Aorta (tissue), 5 donors: Measurements from ENCODE around the gene HAND2. TPM values are rescaled to one million over a fixed set of nuclear protein-coding genes. Genes with fewer than 3 reads are reported as not detected.

ENCODE experiments used
- ATAC-seq: fragments of 200-7000 bp; cut with Tn5 transposase; one replicate; pipeline ENCODE4 v1.9.1; 2022; ENCODE audit warnings: moderate library complexity; ENCODE audit not compliant: low FRiP score
- DNase-seq, 2 donors: peaks; one replicate each; pipeline ENCODE4 v3.0.0-alpha.2; 2020
- H3K27ac ChIP-seq, 2 donors: one replicate each; pipeline ENCODE4 v1.5.1; 2013; ENCODE audit warnings: low read length in 2 of 2, mild to moderate bottlenecking in 2 of 2, moderate library complexity in 2 of 2, control low read depth in 1 of 2, inconsistent platforms in 1 of 2, low read depth in 1 of 2
- H3K27me3 ChIP-seq, 2 donors: one replicate each; pipeline ENCODE4 v1.6.1; 2013; ENCODE audit warnings: control low read depth in 1 of 2, low read length in 1 of 2, mild to moderate bottlenecking in 1 of 2, moderate library complexity in 1 of 2; ENCODE audit not compliant: insufficient read depth in 2 of 2, control insufficient read depth in 1 of 2
- H3K36me3 ChIP-seq, 2 donors: one replicate each; pipeline ENCODE4 v1.6.1; 2013; ENCODE audit warnings: control low read depth in 1 of 2, low read length in 1 of 2, mild to moderate bottlenecking in 1 of 2; ENCODE audit not compliant: insufficient read depth in 2 of 2, control insufficient read depth in 1 of 2
- H3K4me1 ChIP-seq, 2 donors: one replicate each; pipeline ENCODE4 v1.6.1; 2013; ENCODE audit warnings: low read length in 2 of 2, control low read depth in 1 of 2, mild to moderate bottlenecking in 1 of 2, moderate library complexity in 1 of 2; ENCODE audit not compliant: insufficient read depth in 2 of 2, control insufficient read depth in 1 of 2
- H3K4me3 ChIP-seq, 2 donors: one replicate each; pipeline ENCODE4 v1.5.1; 2013; ENCODE audit warnings: low read length in 2 of 2, control low read depth in 1 of 2, mild to moderate bottlenecking in 1 of 2
- H3K9me3 ChIP-seq: one replicate; pipeline ENCODE4 v1.6.1; 2013; ENCODE audit warnings: mild to moderate bottlenecking, low read length; ENCODE audit not compliant: control insufficient read depth
- WGBS, 2 donors: extraction: QIAGEN DNeasy Blood & Tissue Kit; methylation state at CpG; one replicate each; pipeline ENCODE4 v1.1.7; 2013; 5-methylcytosine and 5-hydroxymethylcytosine counted together
- intact Hi-C, 2 donors: fragments of 100-400 bp; cut with DNase I; formaldehyde crosslinking; loops; one replicate each; pipeline versions ENCODE4 v1.14.2 to v1.15.0; 2022
- long read RNA-seq, 2 donors: library from polyadenylated mRNA; unstranded; transcript quantifications; one replicate each; pipeline ENCODE4 v2.0.0, GENCODE V29; 2020 to 2021
- polyA plus RNA-seq, 2 donors: library from polyadenylated mRNA; stranded (reverse); fragments of 200-250 nt; gene quantifications; one replicate each; pipeline ENCODE4 v1.2.3, GENCODE V29; 2013
- total RNA-seq, 2 donors: library from RNA; stranded (reverse); fragmentation: NEBNext Ultra II Directional; extraction: Animal tissue kit (Norgen Biotek cat#: 25700); gene quantifications; one replicate each; pipeline ENCODE4 v1.2.1, GENCODE V29; 2021
- donor health status: healthy with polysubstance abuse.
- donor health status: Bipolar disorder and iron deficiency.
- donor health status: DM: no; HTN: no; CAD: no.
- donor health status: DM: no; HTN: no; CAD: no.
- donor health status: DM: yes; HTN: yes; CAD: no.

Gene HAND2
- 10 to 100 TPM in 1 of 2 donors, 1 to 10 TPM in 1; 5.2 to 19.5 TPM for total RNA-seq
- polyA plus RNA-seq: 10 to 100 TPM; 17.0 to 36.7 TPM
- long read RNA-seq, donor 1, partial matches to known transcripts: 0 of 6 reads
- long read RNA-seq, donor 1, other reads (novel, unspliced or antisense): 2 of 6 reads
- long read RNA-seq, donor 2, transcript HAND2-201 (2 exons, 2,780 nt): major isoform, 9 of 10 reads
- long read RNA-seq, donor 2, partial matches to known transcripts: 1 of 10 reads
- long read RNA-seq, donor 2, other reads (novel, unspliced or antisense): 0 of 10 reads

- WGBS, 2 donors: 1% methylated on average over 59 to 81 of the region's 81 CpGs
- H3K36me3 ChIP-seq: no peaks in the 10 kb centered on the region
- H3K27ac ChIP-seq: peak within 1 kb of the TSS; percentile 95 to 99
- intact Hi-C loops: loop anchor here in 1 of 2 donors (5.0 kb wide), 2 partner anchors 58 to 218 kb away; no protein-coding TSS in a partner anchor
- ATAC-seq (peak; percentile 17), DNase-seq (peak; percentile 82 to 84)
- H3K27me3 ChIP-seq: no peaks in the 10 kb centered on the region
- H3K9me3 ChIP-seq: no peaks in the 10 kb centered on the region
- H3K4me1 ChIP-seq: no peaks in the 10 kb centered on the region
- peak within 1 kb of the TSS; percentile 86 to 97 for H3K4me3 ChIP-seq
Observed at GRCh38 chr4:173529477-173530325, at the start of gene HAND2. Gene HAND2 (minus strand): TSS chr4:173530229. CDS start chr4:173529289, 940 bp downstream.

DNA sequence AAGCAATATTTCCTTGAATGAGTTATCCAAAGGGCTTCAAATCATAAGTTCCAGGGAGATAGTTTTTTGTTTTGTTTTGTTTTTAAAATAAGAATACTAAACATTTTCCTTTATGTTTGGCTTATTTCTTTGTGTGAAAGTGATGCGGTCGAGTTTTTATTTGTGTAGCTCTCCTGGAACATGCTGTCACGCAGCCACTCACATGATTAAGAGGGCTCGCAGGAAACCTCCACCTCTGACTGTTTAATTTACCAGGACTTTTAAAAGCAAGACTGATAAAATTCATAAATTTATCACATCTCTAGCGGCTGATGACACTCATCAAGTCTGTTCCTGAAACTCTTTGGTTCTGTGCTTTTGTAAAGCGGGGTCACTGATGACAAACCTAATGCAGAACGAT is 48.9 kb upstream of the HAND2 start:
- Histone ChIP-seq H3K27ac (no peak overlapping the region), H3K9me3 (no peaks in the 10 kb centered on the region), H3K36me3 (no peaks in the 10 kb centered on the region), H3K4me3 (no peak overlapping the region), H3K27me3 (no peaks in the 10 kb centered on the region), H3K4me1 (no peaks in the 10 kb centered on the region)
- 89 to 92% methylated on average over 7 of the region's 7 CpGs for WGBS, 2 donors
- no peak for DNase-seq
- intact Hi-C loops: no loop called here
- no peak for ATAC-seq

DNA sequence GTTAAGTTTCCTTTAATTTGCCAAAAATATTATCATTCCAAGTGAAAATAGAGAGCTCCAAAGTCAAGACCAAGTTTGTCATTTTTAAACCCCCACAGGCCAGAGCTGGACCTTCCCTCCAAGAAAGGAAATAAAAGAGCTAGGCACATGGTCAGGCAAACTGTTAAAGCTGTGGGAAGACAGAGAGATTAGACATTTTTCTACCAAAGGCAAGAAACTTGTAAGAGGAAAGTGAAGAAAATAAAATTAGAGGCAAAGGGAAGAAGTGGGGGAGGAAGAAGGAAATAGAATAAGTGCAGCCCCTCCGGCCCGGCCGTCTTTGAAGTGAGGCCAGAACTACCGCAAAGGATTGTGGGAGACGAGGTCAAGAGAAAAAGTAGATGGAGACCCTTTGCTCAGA is 47.9 kb upstream of the HAND2 start:
- WGBS, 2 donors: 90 to 91% methylated on average over 5 of the region's 5 CpGs
- DNase-seq (no peak), ATAC-seq (no peak)
- Histone ChIP-seq H3K27me3 (no peaks in the 10 kb centered on the region), H3K36me3 (no peaks in the 10 kb centered on the region), H3K9me3 (peaks cover 2% of the 10 kb centered on the region), H3K4me3 (no peak overlapping the region), H3K4me1 (no peaks in the 10 kb centered on the region), H3K27ac (no peak overlapping the region)
- intact Hi-C loops: no loop called here

DNA sequence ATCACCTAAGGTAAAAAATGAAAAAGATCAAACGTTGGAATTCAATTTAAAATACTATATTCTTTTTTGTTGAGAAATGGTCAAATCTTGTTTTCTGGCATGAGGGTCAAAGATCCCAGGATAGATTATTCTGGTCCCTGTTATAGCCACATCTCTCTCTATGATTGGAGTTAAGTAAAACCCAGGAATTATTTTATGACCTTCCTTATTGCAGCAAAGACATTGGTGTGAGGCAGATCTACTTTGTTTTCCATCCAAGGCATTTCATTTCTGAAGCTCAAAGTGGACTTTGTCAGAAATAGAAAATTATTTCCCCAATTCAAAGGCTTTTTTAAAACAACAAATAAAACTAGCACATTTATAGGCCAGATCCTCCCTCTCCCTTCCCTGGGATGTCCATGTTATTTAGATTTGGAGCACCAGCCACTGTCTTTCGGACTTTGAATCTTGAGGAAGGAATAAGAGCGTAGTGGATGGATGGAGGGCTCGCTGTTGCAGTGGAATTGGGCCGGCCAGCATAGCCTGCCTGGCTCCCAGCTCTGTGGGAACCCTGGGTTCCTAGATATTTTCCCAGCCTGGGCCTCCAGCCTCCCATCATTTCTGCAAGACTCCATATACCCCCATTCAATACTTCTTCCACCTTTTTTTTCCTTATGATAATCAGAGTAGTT is 45.6 kb upstream of the HAND2 start:
- ATAC-seq: no peak
- Histone ChIP-seq H3K27ac (no peak overlapping the region), H3K9me3 (peaks cover 2% of the 10 kb centered on the region), H3K4me3 (no peak overlapping the region), H3K36me3 (no peaks in the 10 kb centered on the region), H3K4me1 (no peaks in the 10 kb centered on the region), H3K27me3 (no peaks in the 10 kb centered on the region)
- no peak for DNase-seq
- WGBS, 2 donors: 85 to 97% methylated on average over 5 of the region's 5 CpGs
- intact Hi-C loops: no loop called here

DNA sequence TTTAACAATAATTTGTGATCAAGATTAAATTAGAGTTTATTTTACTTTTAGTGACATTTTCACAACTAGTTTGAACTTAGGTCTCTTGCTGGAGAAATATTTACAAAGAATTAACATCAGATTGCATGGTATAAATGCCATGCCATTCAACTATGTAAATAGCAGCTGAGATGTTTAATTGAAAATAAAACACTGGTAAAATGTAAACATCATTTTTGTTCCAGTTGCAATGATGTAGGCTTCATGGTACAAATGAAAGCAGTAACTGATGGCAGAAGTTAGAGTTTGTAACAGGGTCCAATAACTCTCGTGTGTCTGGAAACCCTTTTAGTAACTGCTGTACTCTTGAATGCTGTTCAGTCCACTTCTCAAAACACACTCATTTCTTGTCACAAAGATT is 43.7 kb upstream of the HAND2 start:
- Histone ChIP-seq H3K27ac (no peak overlapping the region), H3K9me3 (peaks cover 2% of the 10 kb centered on the region), H3K4me1 (no peaks in the 10 kb centered on the region), H3K27me3 (no peaks in the 10 kb centered on the region), H3K36me3 (no peaks in the 10 kb centered on the region), H3K4me3 (no peak overlapping the region)
- DNase-seq (no peak), ATAC-seq (no peak)
- intact Hi-C loops: no loop called here
- 59 to 78% methylated on average over 1 of the region's 1 CpG for WGBS, 2 donors

- Histone ChIP-seq H3K4me3 (no peak overlapping the region), H3K27ac (no peak overlapping the region), H3K4me1 (no peaks in the 10 kb centered on the region), H3K9me3 (peaks cover 2% of the 10 kb centered on the region), H3K36me3 (no peaks in the 10 kb centered on the region), H3K27me3 (no peaks in the 10 kb centered on the region)
- intact Hi-C loops: no loop called here
- no peak for ATAC-seq
- 56 to 66% methylated on average over 4 of the region's 4 CpGs for WGBS, 2 donors
- no peak for DNase-seq
Observed at GRCh38 chr4:173573286-173573685, 43.3 kb upstream of the HAND2 start.

DNA sequence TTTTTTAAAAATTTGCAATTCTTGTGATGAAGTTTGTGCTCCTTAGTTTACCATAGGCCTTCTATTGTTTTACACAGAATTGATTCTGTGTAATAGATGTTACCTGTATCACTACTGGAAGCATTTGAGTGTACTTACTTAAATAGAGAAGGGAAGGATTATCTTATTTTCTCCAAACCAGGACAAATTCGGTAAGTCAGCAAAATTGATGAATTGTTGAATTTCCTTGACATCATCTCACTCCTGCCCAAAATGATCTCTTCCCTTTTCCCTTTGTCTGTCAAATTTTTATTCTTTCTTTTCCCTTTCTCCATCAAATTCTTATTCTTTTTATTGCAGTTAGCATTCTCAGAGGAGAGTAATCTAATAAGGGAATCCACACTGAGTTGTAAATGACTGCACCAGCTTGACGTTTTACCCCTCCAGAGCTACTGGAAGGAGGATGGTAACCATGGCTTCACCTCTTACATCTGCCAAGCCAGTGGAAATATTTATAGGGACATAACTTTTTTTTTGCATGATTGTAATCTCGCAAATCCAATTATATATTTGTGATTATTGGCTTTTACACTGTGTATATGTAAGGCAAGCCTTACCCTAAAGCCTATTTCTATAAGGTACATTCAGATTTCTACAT is 42.6 kb upstream of the HAND2 start:
- no peak for ATAC-seq
- no peak overlapping the region for H3K27ac ChIP-seq
- H3K36me3 ChIP-seq: no peaks in the 10 kb centered on the region
- intact Hi-C loops: no loop called here
- DNase-seq: no peak
- peaks cover 2% of the 10 kb centered on the region for H3K9me3 ChIP-seq
- no peaks in the 10 kb centered on the region for H3K27me3 ChIP-seq
- no peaks in the 10 kb centered on the region for H3K4me1 ChIP-seq
- WGBS, 2 donors: 68 to 73% methylated on average over 3 of the region's 3 CpGs
- no peak overlapping the region for H3K4me3 ChIP-seq

GRCh38 chr4:173571620-173572019 is 41.6 kb upstream of the HAND2 start:
- no peak for ATAC-seq
- 71 to 75% methylated on average over 2 of the region's 2 CpGs for WGBS, 2 donors
- no peak overlapping the region for H3K27ac ChIP-seq
- no peak overlapping the region for H3K4me3 ChIP-seq
- H3K36me3 ChIP-seq: no peaks in the 10 kb centered on the region
- no peaks in the 10 kb centered on the region for H3K4me1 ChIP-seq
- intact Hi-C loops: no loop called here
- H3K27me3 ChIP-seq: no peaks in the 10 kb centered on the region
- DNase-seq: no peak
- H3K9me3 ChIP-seq: peaks cover 2% of the 10 kb centered on the region
